Keratinocyte (primary cell): ENCODE data around the gene PPEF2. TPM values are rescaled to one million over a fixed set of nuclear protein-coding genes. Genes with fewer than 3 reads are reported as not detected.

Experiments
- DNase-seq: peaks from one replicate; pipeline ENCODE4 v3.0.0-alpha.2; 2011; ENCODE audit warnings: low read depth, missing footprints, low spot score
- FAIRE-seq: peaks from 2 replicates; lab custom pipeline; 2011; peaks lifted over from hg19 to GRCh38; lab: Jason Lieb, UNC
- H2AFZ ChIP-seq: 2 replicates; pipeline ENCODE4 v1.6.0; 2012; ENCODE audit warnings: low read length, control low read depth, inconsistent platforms; ENCODE audit not compliant: control insufficient read depth
- H3K27ac ChIP-seq: 2 replicates; pipeline ENCODE4 v1.5.1; 2011; ENCODE audit warnings: low read length; ENCODE audit not compliant: control insufficient read depth, insufficient read depth
- H3K27me3 ChIP-seq: 3 replicates; pipeline ENCODE4 v1.6.0; 2011; ENCODE audit warnings: low read length; ENCODE audit not compliant: control insufficient read depth, insufficient read depth; ENCODE audit errors: extremely low read depth
- H3K36me3 ChIP-seq, 2 experiments: 2 replicates in 1 of 2; 3 replicates in 1 of 2; pipeline ENCODE4 v1.5.1; 2011; ENCODE audit warnings: low read length in 2 of 2, mild to moderate bottlenecking in 1 of 2; ENCODE audit not compliant: control insufficient read depth in 2 of 2, insufficient read depth in 2 of 2; ENCODE audit errors: extremely low read depth in 1 of 2
- H3K4me1 ChIP-seq: 3 replicates; pipeline ENCODE4 v1.5.1; 2011; ENCODE audit warnings: low read length; ENCODE audit not compliant: control insufficient read depth, insufficient read depth; ENCODE audit errors: extremely low read depth
- H3K4me2 ChIP-seq: 3 replicates; pipeline ENCODE4 v1.6.0; 2011; ENCODE audit warnings: low read depth, low read length; ENCODE audit not compliant: control insufficient read depth, insufficient read depth; ENCODE audit errors: extremely low read depth
- H3K4me3 ChIP-seq, 3 experiments: fragments of 200-600 bp in 1 of 3; sonication (generic) in 1 of 3; 2 replicates in 2 of 3; 3 replicates in 1 of 3; pipeline ENCODE4 v1.5.1; 2011 to 2016; ENCODE audit warnings: low read length in 3 of 3, mild to moderate bottlenecking in 3 of 3, control low read depth in 2 of 3, inconsistent platforms in 1 of 3, low read depth in 1 of 3, mixed read lengths in 1 of 3, mixed run types in 1 of 3, moderate library complexity in 1 of 3; ENCODE audit not compliant: control insufficient read depth in 2 of 3, insufficient read depth in 2 of 3; ENCODE audit errors: extremely low read depth in 1 of 3
- H3K79me2 ChIP-seq: 2 replicates; pipeline ENCODE4 v1.6.0; 2012; ENCODE audit warnings: low read length; ENCODE audit not compliant: control insufficient read depth, insufficient read depth
- H3K9ac ChIP-seq: 3 replicates; pipeline ENCODE4 v1.6.0; 2011; ENCODE audit warnings: low read length; ENCODE audit not compliant: control insufficient read depth, insufficient read depth; ENCODE audit errors: extremely low read depth
- H3K9me1 ChIP-seq: 3 replicates; pipeline ENCODE4 v1.6.0; 2011; ENCODE audit warnings: low read length; ENCODE audit not compliant: control insufficient read depth, insufficient read depth; ENCODE audit errors: extremely low read depth
- H3K9me3 ChIP-seq: 2 replicates; pipeline ENCODE4 v1.5.1; 2012; ENCODE audit warnings: low read depth, low read length; ENCODE audit not compliant: control insufficient read depth
- H4K20me1 ChIP-seq: 3 replicates; pipeline ENCODE4 v1.6.0; 2011; ENCODE audit warnings: low read length; ENCODE audit not compliant: control insufficient read depth, insufficient read depth; ENCODE audit errors: extremely low read depth
- EZH2 ChIP-seq: IDR thresholded peaks from one replicate; pipeline ENCODE4 v1.6.1; 2012; ENCODE audit warnings: inconsistent platforms, mild to moderate bottlenecking, low read length, moderate library complexity
- dilution Hi-C: fragments of 300-500 bp; cut with MboI; formaldehyde crosslinking; loops from one replicate; pipeline ENCODE4 v1.7.0; 2020; ENCODE audit warnings: low sequenced_read_pairs; ENCODE audit not compliant: extremely low pct_ligation_motif_present
- polyA plus RNA-seq, 5 experiments: library from polyadenylated mRNA; depleted of rRNA in 3 of 5; stranded (reverse) in 3 of 5; stranded (forward) in 1 of 5; unstranded in 1 of 5; fragments of >200 nt; gene quantifications; 1 replicate in 1 of 5; 2 replicates in 3 of 5; 3 replicates in 1 of 5; pipeline versions ENCODE4 v1.2.1 to v1.2.3, GENCODE V29; 2011 to 2012; ENCODE audit warnings: missing spikeins in 2 of 5, low read depth in 1 of 5, low replicate concordance in 1 of 5
- TF ChIP-seq, protein P1 (sequence below), 3 experiments: IDR thresholded peaks in 1 of 3; conservative IDR thresholded peaks in 1 of 3; optimal IDR thresholded peaks in 1 of 3; 2 replicates in 2 of 3; 3 replicates in 1 of 3; pipeline versions ENCODE3 to v1.5.1; 2011; ENCODE audit warnings: low read length in 3 of 3, mild to moderate bottlenecking in 3 of 3, moderate library complexity in 2 of 3, control low read depth in 1 of 3, inconsistent platforms in 1 of 3; ENCODE audit not compliant: insufficient read depth in 2 of 3; ENCODE audit errors: extremely low read depth in 1 of 3

The PPEF2 gene
- polyA plus RNA-seq, 1 donor (not counting 4 experiments of a cell fraction or from before 2014, with no cell fraction given) = 0.03 TPM

DNA sequence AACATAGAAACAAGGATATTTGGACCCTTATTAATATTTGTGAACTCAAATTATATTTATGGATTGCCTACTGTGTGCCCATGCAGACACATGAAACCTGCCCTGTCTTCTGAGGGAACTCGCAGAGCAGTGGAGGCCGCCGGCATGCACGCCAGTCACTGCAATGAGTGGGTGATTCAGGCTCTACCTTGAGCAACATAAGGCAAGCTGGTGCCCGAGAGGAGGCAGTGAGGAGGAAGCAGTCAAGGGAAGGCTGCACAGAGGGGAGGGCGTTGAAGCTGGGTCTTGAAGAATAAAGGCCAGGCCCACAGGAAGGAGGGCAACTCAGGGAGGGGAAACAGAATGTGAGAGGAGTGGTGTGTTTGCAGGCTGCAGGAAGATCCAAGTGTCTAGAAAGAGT, 52.8 kb downstream of the PPEF2 start:
- no peak for DNase-seq
- no peaks in the 10 kb centered on the region for H3K9me1 ChIP-seq
- no peaks in the 10 kb centered on the region for H3K4me1 ChIP-seq
- no peaks in the 10 kb centered on the region for H3K79me2 ChIP-seq
- H3K36me3 ChIP-seq = no peaks in the 10 kb centered on the region
- TF ChIP-seq, protein P1, sequence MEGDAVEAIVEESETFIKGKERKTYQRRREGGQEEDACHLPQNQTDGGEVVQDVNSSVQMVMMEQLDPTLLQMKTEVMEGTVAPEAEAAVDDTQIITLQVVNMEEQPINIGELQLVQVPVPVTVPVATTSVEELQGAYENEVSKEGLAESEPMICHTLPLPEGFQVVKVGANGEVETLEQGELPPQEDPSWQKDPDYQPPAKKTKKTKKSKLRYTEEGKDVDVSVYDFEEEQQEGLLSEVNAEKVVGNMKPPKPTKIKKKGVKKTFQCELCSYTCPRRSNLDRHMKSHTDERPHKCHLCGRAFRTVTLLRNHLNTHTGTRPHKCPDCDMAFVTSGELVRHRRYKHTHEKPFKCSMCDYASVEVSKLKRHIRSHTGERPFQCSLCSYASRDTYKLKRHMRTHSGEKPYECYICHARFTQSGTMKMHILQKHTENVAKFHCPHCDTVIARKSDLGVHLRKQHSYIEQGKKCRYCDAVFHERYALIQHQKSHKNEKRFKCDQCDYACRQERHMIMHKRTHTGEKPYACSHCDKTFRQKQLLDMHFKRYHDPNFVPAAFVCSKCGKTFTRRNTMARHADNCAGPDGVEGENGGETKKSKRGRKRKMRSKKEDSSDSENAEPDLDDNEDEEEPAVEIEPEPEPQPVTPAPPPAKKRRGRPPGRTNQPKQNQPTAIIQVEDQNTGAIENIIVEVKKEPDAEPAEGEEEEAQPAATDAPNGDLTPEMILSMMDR (optimal IDR thresholded peaks at IDR 0.05 in 1 of 3, IDR thresholded peaks at IDR 0.05 in 1 of 3, conservative IDR thresholded peaks at IDR 0.05 in 1 of 3; ENCODE audit: extremely low read depth in 1 of 3, insufficient read depth in 2 of 3, low read length in 3 of 3) = no peak
- no peak for TF ChIP-seq EZH2
- FAIRE-seq = no peak
- H3K9me3 ChIP-seq = no peaks in the 10 kb centered on the region
- no peak overlapping the region for H3K27ac ChIP-seq
- dilution Hi-C loops = no loop called here
- H3K4me2 ChIP-seq = no peak overlapping the region
- no peak overlapping the region for H3K9ac ChIP-seq
- no peaks in the 10 kb centered on the region for H3K27me3 ChIP-seq
- H2AFZ ChIP-seq = no peak overlapping the region
- no peak overlapping the region for H3K4me3 ChIP-seq
- H4K20me1 ChIP-seq = no peaks in the 10 kb centered on the region

- Histone ChIP-seq H3K36me3 (no peaks in the 10 kb centered on the region), H3K9me1 (no peaks in the 10 kb centered on the region), H2AFZ (no peak overlapping the region), H3K27me3 (no peaks in the 10 kb centered on the region), H3K79me2 (no peaks in the 10 kb centered on the region), H4K20me1 (no peaks in the 10 kb centered on the region), H3K4me2 (no peak overlapping the region), H3K4me1 (no peaks in the 10 kb centered on the region), H3K27ac (no peak overlapping the region), H3K9ac (no peak overlapping the region), H3K4me3 (no peak overlapping the region), H3K9me3 (no peaks in the 10 kb centered on the region)
- dilution Hi-C loops = no loop called here
- DNase-seq (no peak), FAIRE-seq (no peak)
- TF ChIP-seq EZH2 = no peak
- TF ChIP-seq, protein P1 (optimal IDR thresholded peaks at IDR 0.05 in 1 of 3, IDR thresholded peaks at IDR 0.05 in 1 of 3, conservative IDR thresholded peaks at IDR 0.05 in 1 of 3; ENCODE audit: extremely low read depth in 1 of 3, insufficient read depth in 2 of 3, low read length in 3 of 3) = no peak
These were observed 53.4 kb downstream of the PPEF2 start for GRCh38 chr4:75848891-75849290.
